Liver (tissue), 9 donors: Measurements from ENCODE around the gene PHF3. TPM values are rescaled to one million over a fixed set of nuclear protein-coding genes. Genes with fewer than 3 reads are reported as not detected.
A peak's percentile ranks its signal among the peaks of the same experiment; 100 is the strongest.

Experiments
- DNase-seq: peaks from one replicate; pipeline ENCODE4 v3.0.0-alpha.2; 2017; ENCODE audit warnings: low spot score
- H3K27ac ChIP-seq, 2 donors: one replicate each; pipeline ENCODE4 v1.7.0; 2013; ENCODE audit warnings: inconsistent platforms in 2 of 2, low read length in 2 of 2, control low read depth in 1 of 2, low read depth in 1 of 2, mild to moderate bottlenecking in 1 of 2
- H3K27me3 ChIP-seq, 4 donors: one replicate each; pipeline versions ENCODE4 v1.6.1 to v1.7.0; 2013; ENCODE audit warnings: low read length in 3 of 4, inconsistent platforms in 1 of 4, mild to moderate bottlenecking in 1 of 4, moderate library complexity in 1 of 4; ENCODE audit not compliant: control insufficient read depth in 4 of 4, insufficient read depth in 4 of 4
- H3K36me3 ChIP-seq, 4 donors: one replicate each; pipeline versions ENCODE4 v1.6.1 to v1.7.0; 2013; ENCODE audit warnings: low read length in 3 of 4, mild to moderate bottlenecking in 3 of 4, low read depth in 1 of 4, moderate library complexity in 1 of 4; ENCODE audit not compliant: control insufficient read depth in 4 of 4, insufficient read depth in 3 of 4
- H3K4me1 ChIP-seq, 4 donors: one replicate each; pipeline versions ENCODE4 v1.6.1 to v1.7.0; 2013; ENCODE audit warnings: low read length in 3 of 4, mild to moderate bottlenecking in 3 of 4, moderate library complexity in 1 of 4; ENCODE audit not compliant: control insufficient read depth in 4 of 4, insufficient read depth in 4 of 4
- H3K4me3 ChIP-seq, 3 donors: one replicate each; pipeline versions ENCODE4 v1.6.1 to v1.7.0; 2013; ENCODE audit warnings: low read length in 3 of 3, control low read depth in 1 of 3, low read depth in 1 of 3, mild to moderate bottlenecking in 1 of 3
- H3K9ac ChIP-seq, 2 donors: one replicate each; pipeline ENCODE4 v1.7.0; 2013; ENCODE audit warnings: low read length in 2 of 2, mild to moderate bottlenecking in 2 of 2, moderate library complexity in 2 of 2, control low read depth in 1 of 2, low read depth in 1 of 2
- H3K9me3 ChIP-seq, 4 donors: one replicate each; pipeline versions ENCODE4 v1.6.1 to v1.7.0; 2013; ENCODE audit warnings: low read length in 3 of 4; ENCODE audit not compliant: control insufficient read depth in 4 of 4
- EGR1 ChIP-seq, 2 donors: IDR thresholded peaks; 2 replicates each; pipeline ENCODE4 v1.6.1; 2016 to 2018; ENCODE audit warnings: antibody characterized with exemption in 2 of 2, low read depth in 2 of 2
- FOXA1 ChIP-seq: IDR thresholded peaks from 2 replicates; pipeline ENCODE4 v1.6.1; 2016; ENCODE audit warnings: antibody characterized with exemption
- FOXA2 ChIP-seq: IDR thresholded peaks from 2 replicates; pipeline ENCODE4 v1.6.1; 2016; ENCODE audit warnings: antibody characterized with exemption
- HNF4A ChIP-seq, 2 donors: conservative IDR thresholded peaks; 2 replicates each; pipeline ENCODE4 v1.6.1; 2016; ENCODE audit warnings: antibody characterized with exemption in 2 of 2, mild to moderate bottlenecking in 2 of 2
- HNF4G ChIP-seq: IDR thresholded peaks from 2 replicates; pipeline ENCODE4 v1.6.1; 2016; ENCODE audit warnings: antibody characterized with exemption
- JUND ChIP-seq, 2 donors: IDR thresholded peaks; 2 replicates each; pipeline ENCODE4 v1.6.1; 2016; ENCODE audit warnings: antibody characterized with exemption in 2 of 2
- NR2F2 ChIP-seq: IDR thresholded peaks from 2 replicates; pipeline ENCODE4 v1.6.1; 2016; ENCODE audit warnings: antibody characterized with exemption
- RAD21 ChIP-seq, 2 donors: IDR thresholded peaks; 2 replicates each; pipeline ENCODE4 v1.6.1; 2016; ENCODE audit warnings: antibody characterized with exemption in 2 of 2, mild to moderate bottlenecking in 2 of 2
- RXRA ChIP-seq, 2 donors: IDR thresholded peaks; 2 replicates each; pipeline ENCODE4 v1.6.1; 2017 to 2018; ENCODE audit warnings: antibody characterized with exemption in 2 of 2, mild to moderate bottlenecking in 1 of 2
- TAF1 ChIP-seq: conservative IDR thresholded peaks from 2 replicates; pipeline ENCODE4 v1.6.1; 2016; ENCODE audit warnings: antibody characterized with exemption, mild to moderate bottlenecking
- YY1 ChIP-seq: IDR thresholded peaks from 2 replicates; pipeline ENCODE4 v1.6.1; 2016; ENCODE audit warnings: antibody characterized with exemption, mild to moderate bottlenecking
- WGBS: extraction: QIAGEN DNeasy Blood & Tissue Kit; methylation state at CpG from one replicate; pipeline ENCODE4 v1.1.7; 2013; 5-methylcytosine and 5-hydroxymethylcytosine counted together
- polyA plus RNA-seq, 2 donors: library from polyadenylated mRNA; stranded (reverse) in 1 of 2; unstranded in 1 of 2; fragments of 200-250 nt in 1 of 2; fragments of >200 nt in 1 of 2; fragmentation: Nextera tagmentation in 1 of 2; extraction: Ambion mirVana in 1 of 2; gene quantifications; one replicate each; pipeline versions ENCODE4 v1.2.1 to v1.2.3, GENCODE V29; 2013 to 2015
- total RNA-seq, 2 donors: library from RNA; depleted of rRNA; stranded (reverse); fragments of >200 nt; gene quantifications; one replicate each; pipeline ENCODE4 v1.2.3, GENCODE V29; 2014
- TF ChIP-seq, protein P1 (sequence below): IDR thresholded peaks from 2 replicates; pipeline ENCODE4 v1.6.1; 2016; ENCODE audit warnings: antibody characterized with exemption
- TF ChIP-seq, protein P2 (sequence below): fragments of 150-350 bp; IDR thresholded peaks from 2 replicates; pipeline ENCODE4 v1.5.1; 2017; ENCODE audit warnings: improper control_type of control experiment, low read depth, low read length; ENCODE audit not compliant: missing input control
- donor health status: healthy.
- donor health status: healthy.
- donor health status: healthy.
- donor health status: healthy.
- donor health status: healthy.

Gene PHF3
- total and polyA plus RNA-seq, 4 donors = 7.7 to 38.9 (median 25.1) TPM

DNA sequence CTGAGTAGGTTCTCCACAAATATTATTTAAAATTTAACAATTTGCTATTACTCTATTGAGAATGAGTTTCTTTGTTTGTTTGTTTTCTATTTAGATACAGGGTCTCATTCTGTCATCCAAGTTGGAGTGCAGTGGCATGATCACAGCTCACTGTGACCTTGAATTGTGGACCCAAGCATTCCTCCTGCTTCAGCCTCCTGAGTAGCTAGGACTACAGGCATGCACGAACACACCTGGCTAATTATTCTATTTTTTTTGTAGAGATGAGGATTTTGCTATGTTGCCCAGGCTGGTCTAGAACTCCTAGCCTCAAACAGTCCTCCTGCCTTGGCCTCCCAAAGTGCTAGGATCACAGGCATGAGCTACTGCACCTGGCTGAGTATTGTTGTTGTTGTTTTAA lies 122.2 kb downstream of the PHF3 start:
- no peak for TF ChIP-seq NR2F2
- TF ChIP-seq, protein P1, sequence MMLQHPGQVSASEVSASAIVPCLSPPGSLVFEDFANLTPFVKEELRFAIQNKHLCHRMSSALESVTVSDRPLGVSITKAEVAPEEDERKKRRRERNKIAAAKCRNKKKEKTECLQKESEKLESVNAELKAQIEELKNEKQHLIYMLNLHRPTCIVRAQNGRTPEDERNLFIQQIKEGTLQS = no peak
- TF ChIP-seq TAF1 = no peak
- no peak for TF ChIP-seq YY1
- no peak for TF ChIP-seq RAD21 (IDR thresholded peaks at IDR 0.05)
- TF ChIP-seq RXRA (IDR thresholded peaks at IDR 0.05) = no peak
- no peak for DNase-seq
- no peak overlapping the region for H3K27ac ChIP-seq
- no peak overlapping the region for H3K9ac ChIP-seq
- H3K36me3 ChIP-seq = no peaks in the 10 kb centered on the region
- H3K27me3 ChIP-seq = no peaks in the 10 kb centered on the region
- WGBS = 95% methylated on average over 1 of the region's 1 CpG
- no peaks in the 10 kb centered on the region for H3K9me3 ChIP-seq
- no peak overlapping the region for H3K4me3 ChIP-seq
- H3K4me1 ChIP-seq = peaks cover 0 to 2% (median 0%) of the 10 kb centered on the region in 4 donors

DNA sequence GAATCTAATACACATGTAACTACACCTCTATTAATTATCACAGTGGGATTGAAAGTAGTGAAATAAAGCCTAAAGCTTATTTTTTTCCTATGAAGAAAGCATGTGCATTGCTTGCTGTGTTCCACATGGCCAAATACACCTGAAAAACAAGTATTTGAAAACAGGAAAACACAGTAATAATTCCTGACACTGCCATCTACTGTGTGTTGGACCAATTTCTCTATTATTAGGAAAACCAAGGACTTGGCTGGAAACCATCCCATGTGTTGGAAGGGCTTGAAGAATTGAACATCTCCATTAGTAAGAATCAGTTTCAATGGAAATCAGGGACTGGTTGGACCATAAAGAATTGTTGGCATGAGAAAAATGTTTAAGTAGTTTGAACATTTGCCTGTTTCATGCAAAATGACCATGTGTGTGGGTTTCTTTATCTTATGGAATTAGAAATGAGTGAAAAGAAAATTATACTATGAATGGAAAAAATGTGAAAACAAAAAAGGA lies 124.1 kb downstream of the PHF3 start:
- Histone ChIP-seq H3K9ac (no peak overlapping the region), H3K27me3 (no peaks in the 10 kb centered on the region), H3K4me1 (peaks cover 0 to 2% (median 0%) of the 10 kb centered on the region in 4 donors), H3K9me3 (no peaks in the 10 kb centered on the region), H3K4me3 (no peak overlapping the region), H3K36me3 (no peaks in the 10 kb centered on the region), H3K27ac (no peak overlapping the region)
- TF ChIP-seq HNF4G (no peak), JUND (IDR thresholded peaks at IDR 0.05) (no peak), HNF4A (conservative IDR thresholded peaks at IDR 0.05) (no peak), FOXA1 (no peak), RAD21 (IDR thresholded peaks at IDR 0.05) (peak; percentile 62 to 67), EGR1 (IDR thresholded peaks at IDR 0.05; ENCODE audit: low read depth in 2 of 2) (no peak)
- TF ChIP-seq, protein P2, sequence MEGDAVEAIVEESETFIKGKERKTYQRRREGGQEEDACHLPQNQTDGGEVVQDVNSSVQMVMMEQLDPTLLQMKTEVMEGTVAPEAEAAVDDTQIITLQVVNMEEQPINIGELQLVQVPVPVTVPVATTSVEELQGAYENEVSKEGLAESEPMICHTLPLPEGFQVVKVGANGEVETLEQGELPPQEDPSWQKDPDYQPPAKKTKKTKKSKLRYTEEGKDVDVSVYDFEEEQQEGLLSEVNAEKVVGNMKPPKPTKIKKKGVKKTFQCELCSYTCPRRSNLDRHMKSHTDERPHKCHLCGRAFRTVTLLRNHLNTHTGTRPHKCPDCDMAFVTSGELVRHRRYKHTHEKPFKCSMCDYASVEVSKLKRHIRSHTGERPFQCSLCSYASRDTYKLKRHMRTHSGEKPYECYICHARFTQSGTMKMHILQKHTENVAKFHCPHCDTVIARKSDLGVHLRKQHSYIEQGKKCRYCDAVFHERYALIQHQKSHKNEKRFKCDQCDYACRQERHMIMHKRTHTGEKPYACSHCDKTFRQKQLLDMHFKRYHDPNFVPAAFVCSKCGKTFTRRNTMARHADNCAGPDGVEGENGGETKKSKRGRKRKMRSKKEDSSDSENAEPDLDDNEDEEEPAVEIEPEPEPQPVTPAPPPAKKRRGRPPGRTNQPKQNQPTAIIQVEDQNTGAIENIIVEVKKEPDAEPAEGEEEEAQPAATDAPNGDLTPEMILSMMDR = peak; percentile 4
- no peak for DNase-seq

DNA sequence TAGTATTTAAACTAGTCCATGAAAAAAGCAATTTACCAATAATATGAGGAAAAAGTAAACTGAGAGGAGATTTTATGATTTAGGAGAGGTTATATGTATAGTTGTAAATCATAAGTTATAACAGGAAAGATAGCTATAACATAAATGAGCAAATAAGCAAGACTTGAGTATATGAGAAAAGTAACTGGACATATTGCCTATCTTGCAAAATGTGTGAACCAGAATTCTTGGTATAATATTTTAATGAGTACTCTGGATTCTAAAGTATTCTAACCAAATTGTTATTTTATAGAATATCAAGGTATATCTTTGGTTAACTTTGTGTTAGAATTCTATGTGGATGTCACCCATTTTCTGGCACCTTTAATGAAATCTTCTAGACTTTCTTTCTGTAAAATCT lies 124.6 kb downstream of the PHF3 start:
- Histone ChIP-seq H3K4me1 (peaks cover 0 to 2% (median 0%) of the 10 kb centered on the region in 4 donors), H3K27ac (no peak overlapping the region), H3K4me3 (no peak overlapping the region), H3K9ac (no peak overlapping the region), H3K36me3 (no peaks in the 10 kb centered on the region), H3K9me3 (no peaks in the 10 kb centered on the region), H3K27me3 (no peaks in the 10 kb centered on the region)
- DNase-seq = no peak
- no peak for TF ChIP-seq HNF4A (conservative IDR thresholded peaks at IDR 0.05)
- TF ChIP-seq JUND (IDR thresholded peaks at IDR 0.05) = no peak
- no peak for TF ChIP-seq FOXA2
- TF ChIP-seq YY1 = no peak
- TF ChIP-seq NR2F2 = no peak
- no peak for TF ChIP-seq TAF1
- TF ChIP-seq, protein P2 = no peak
- TF ChIP-seq FOXA1 = no peak
- TF ChIP-seq, protein P1 = no peak
